ENCODE data around the gene SIAH3.

The SIAH3 gene

DNA sequence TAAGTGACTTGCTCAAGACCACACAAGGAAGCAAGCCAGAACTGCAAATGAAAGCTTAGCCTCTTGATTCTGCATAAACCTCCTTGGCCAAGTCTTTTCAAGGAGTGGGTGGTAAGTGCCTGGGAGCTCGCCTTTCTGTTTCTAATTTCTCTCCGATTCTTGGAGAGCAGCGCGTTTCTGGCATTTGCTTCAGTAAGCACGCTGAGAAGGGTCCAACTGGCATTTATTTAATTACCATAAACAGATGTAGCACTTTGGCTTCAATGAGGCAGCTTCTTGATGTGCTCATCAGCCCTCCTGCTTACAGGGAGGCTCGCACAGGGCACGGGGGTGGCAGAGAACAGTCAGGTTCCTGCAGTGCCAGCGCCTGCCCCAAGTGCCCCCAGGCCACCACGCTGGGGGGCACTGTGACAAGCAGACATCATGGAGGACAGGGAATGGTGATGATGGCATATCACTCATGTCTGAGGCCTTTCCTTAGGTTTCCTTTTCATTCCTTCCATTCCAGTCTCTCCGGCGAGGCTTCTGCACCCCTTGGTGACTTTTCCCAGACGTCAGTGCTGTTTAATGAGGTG lies 13.3 kb downstream of the SIAH3 start:
- Histone ChIP-seq H3K36me3 (no peaks in the 10 kb centered on the region), H3K9me3 (no peaks in the 10 kb centered on the region), H3K4me3 (ENCODE audit: low read depth, low read length) (no peak overlapping the region), H3K27me3 (peaks cover 2% of the 10 kb centered on the region; the same call in 1 of the 2 replicates), H3K4me1 (no peaks in the 10 kb centered on the region)
- DNase-seq = no peak
- TF ChIP-seq, protein P1, sequence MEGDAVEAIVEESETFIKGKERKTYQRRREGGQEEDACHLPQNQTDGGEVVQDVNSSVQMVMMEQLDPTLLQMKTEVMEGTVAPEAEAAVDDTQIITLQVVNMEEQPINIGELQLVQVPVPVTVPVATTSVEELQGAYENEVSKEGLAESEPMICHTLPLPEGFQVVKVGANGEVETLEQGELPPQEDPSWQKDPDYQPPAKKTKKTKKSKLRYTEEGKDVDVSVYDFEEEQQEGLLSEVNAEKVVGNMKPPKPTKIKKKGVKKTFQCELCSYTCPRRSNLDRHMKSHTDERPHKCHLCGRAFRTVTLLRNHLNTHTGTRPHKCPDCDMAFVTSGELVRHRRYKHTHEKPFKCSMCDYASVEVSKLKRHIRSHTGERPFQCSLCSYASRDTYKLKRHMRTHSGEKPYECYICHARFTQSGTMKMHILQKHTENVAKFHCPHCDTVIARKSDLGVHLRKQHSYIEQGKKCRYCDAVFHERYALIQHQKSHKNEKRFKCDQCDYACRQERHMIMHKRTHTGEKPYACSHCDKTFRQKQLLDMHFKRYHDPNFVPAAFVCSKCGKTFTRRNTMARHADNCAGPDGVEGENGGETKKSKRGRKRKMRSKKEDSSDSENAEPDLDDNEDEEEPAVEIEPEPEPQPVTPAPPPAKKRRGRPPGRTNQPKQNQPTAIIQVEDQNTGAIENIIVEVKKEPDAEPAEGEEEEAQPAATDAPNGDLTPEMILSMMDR (IDR thresholded peaks at IDR 0.05; ENCODE audit: low read depth, low read length) = no peak

DNA sequence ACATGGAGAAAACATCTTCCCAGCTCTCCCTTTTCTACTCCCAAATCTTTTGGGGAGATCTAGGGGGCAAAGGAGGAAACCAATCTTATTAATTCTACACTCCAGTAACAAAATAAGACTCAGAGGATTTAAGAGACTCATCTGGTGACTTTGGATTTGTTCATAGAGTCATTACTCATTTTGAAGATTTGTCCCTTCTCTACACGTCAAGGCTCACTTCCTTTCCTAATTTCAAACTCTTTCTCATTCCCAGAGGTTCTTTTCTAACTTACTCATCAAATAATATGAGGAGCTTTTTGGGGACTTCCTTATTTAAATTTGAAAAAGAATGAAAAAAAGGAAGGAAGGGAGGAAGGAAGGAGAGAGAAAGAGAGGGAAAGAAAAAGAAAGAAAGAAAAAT lies 14.4 kb downstream of the SIAH3 start:
- DNase-seq = no peak
- H3K4me1 ChIP-seq = no peaks in the 10 kb centered on the region
- H3K9me3 ChIP-seq = no peaks in the 10 kb centered on the region
- TF ChIP-seq, protein P1 (IDR thresholded peaks at IDR 0.05; ENCODE audit: low read depth, low read length) = no peak
- H3K4me3 ChIP-seq (ENCODE audit: low read depth, low read length) = no peak overlapping the region
- H3K27me3 ChIP-seq = no peaks in the 10 kb centered on the region
- no peaks in the 10 kb centered on the region for H3K36me3 ChIP-seq

DNA sequence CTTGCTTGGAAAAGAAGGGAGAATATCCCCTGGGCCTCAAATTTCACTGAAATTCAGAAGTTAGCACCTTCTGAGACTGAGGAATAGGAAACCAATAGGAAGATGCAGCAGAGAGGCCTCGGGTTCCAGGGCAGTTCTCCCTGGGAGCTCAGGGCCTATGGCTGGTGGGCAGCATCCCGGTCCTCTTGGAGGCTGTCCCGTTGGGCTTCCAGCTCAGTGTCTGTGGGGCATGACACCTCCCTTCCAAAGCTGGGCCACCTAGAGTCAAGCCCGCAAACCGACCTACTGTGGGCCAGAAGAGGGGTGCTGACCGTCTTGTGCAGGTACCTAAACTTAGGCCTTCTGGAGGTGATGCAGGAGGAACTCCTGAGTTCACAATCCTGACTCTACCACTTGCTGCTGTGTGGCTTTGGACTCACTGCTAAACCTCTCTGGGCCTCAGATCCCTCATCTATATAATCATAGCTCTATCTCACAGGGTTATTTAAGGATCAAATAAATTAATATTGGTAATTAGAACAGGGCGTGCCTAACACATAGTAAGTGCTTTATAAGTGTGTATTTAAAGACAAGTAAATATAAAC lies 17.1 kb downstream of the SIAH3 start:
- DNase-seq = no peak
- TF ChIP-seq, protein P1 (IDR thresholded peaks at IDR 0.05; ENCODE audit: low read depth, low read length) = no peak
- H3K36me3 ChIP-seq = no peaks in the 10 kb centered on the region
- H3K9me3 ChIP-seq = no peaks in the 10 kb centered on the region
- H3K4me1 ChIP-seq = no peaks in the 10 kb centered on the region
- H3K4me3 ChIP-seq (ENCODE audit: low read depth, low read length) = no peak overlapping the region
- H3K27me3 ChIP-seq = no peaks in the 10 kb centered on the region

DNA sequence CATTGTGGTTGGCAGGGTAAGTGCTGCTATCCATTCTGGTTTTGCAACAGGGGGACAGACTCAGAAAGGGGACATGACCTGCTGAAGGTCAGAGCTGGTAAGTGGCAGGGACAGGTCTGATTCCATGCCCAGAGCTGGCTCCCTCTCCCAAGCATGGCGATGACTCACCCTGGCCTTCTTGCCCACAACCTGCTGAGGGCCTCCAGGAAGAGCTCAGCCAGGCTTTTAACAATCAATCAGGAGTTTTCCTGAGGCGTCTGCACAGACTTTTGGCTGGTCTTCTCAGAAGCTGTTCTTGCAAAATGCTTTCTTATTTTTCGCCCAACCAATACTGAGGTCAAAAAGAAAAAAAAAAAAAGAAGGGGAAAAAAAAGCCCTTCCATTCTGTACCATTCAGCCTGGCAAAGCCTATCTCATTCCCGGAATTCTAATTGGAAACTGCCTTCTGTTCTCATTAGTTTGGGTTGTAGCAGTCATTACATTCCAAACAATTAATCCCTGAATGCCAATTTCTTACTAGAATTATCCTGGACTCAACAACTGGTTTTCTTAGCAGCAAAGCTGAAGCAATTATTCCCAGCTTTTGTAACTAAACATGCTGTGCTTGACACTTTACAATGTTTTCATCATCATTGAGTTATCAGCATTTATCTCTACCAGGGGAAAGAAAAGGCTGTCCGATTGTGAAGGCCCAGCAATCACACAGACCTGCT lies 17.7 kb downstream of the SIAH3 start:
- no peaks in the 10 kb centered on the region for H3K4me1 ChIP-seq
- H3K36me3 ChIP-seq = no peaks in the 10 kb centered on the region
- no peaks in the 10 kb centered on the region for H3K27me3 ChIP-seq
- no peak overlapping the region for H3K4me3 ChIP-seq (ENCODE audit: low read depth, low read length)
- no peak for DNase-seq
- TF ChIP-seq, protein P1 (IDR thresholded peaks at IDR 0.05; ENCODE audit: low read depth, low read length) = no peak
- H3K9me3 ChIP-seq = no peaks in the 10 kb centered on the region

DNA sequence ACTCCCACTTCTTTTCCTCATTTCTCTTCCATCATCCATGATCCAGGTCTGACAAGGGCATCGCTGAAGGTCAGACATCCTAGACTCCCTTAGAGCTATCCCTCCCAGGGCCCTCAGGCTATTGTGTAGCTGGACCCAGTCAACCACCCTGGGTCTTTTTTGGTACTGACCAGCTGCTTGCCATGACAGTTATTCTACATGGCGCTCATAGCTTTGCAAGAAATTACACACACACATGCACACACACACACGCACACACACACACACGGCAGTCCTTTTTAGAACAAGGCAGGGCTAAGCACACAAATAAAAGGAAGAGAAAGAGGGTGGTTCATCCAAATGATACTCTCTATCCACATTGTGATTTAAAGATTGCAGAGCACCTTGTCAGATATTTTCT lies 18.3 kb downstream of the SIAH3 start:
- Histone ChIP-seq H3K4me3 (ENCODE audit: low read depth, low read length) (no peak overlapping the region), H3K36me3 (no peaks in the 10 kb centered on the region), H3K27me3 (no peaks in the 10 kb centered on the region), H3K9me3 (no peaks in the 10 kb centered on the region), H3K4me1 (no peaks in the 10 kb centered on the region)
- TF ChIP-seq, protein P1 (IDR thresholded peaks at IDR 0.05; ENCODE audit: low read depth, low read length) = no peak
- DNase-seq = no peak

DNA sequence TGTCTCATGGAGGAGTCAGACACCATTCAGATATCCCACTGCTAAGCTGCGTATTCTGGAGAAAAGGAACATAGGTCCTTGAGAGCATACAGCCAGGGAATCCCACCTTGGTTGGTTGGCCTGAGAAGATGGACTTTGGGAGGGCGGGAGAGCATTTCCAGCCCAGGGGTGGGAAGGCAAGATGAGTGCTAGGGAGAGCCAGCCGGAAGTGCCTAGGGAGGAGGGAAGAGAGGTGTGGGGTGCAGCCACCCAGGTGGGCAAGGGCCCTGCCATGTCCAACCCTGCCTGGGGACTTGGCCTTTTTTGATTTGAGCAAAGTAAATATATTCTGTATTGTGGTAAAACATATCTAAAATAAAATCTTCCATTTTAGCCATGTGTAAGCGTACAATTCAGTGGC lies 19.7 kb downstream of the SIAH3 start:
- no peaks in the 10 kb centered on the region for H3K4me1 ChIP-seq
- no peak for DNase-seq
- H3K9me3 ChIP-seq = no peaks in the 10 kb centered on the region
- H3K27me3 ChIP-seq = no peaks in the 10 kb centered on the region
- TF ChIP-seq, protein P1 (IDR thresholded peaks at IDR 0.05; ENCODE audit: low read depth, low read length) = no peak
- no peak overlapping the region for H3K4me3 ChIP-seq (ENCODE audit: low read depth, low read length)
- no peaks in the 10 kb centered on the region for H3K36me3 ChIP-seq

All from BE2C (cell line).